Testis (tissue), 3 donors: ENCODE results near the gene TIMM17A. TPM values are rescaled to one million over a fixed set of nuclear protein-coding genes. Genes with fewer than 3 reads are reported as not detected.
A peak's percentile ranks its signal among the peaks of the same experiment; 100 is the strongest.

Source experiments
- DNase-seq: peaks from one replicate; pipeline ENCODE4 v3.0.0-alpha.2; 2019
- H3K27ac ChIP-seq, 2 donors: fragments of 200-600 bp; sonication (generic); one replicate each; pipeline ENCODE4 v1.5.1; 2019
- H3K27me3 ChIP-seq: fragments of 200-600 bp; sonication (generic); one replicate; pipeline ENCODE4 v1.5.1; 2019
- H3K36me3 ChIP-seq: fragments of 200-600 bp; sonication (generic); one replicate; pipeline ENCODE4 v1.5.1; 2017; ENCODE audit warnings: low read depth; ENCODE audit errors: missing control alignments
- H3K4me1 ChIP-seq: fragments of 200-600 bp; sonication (generic); one replicate; pipeline ENCODE4 v1.5.1; 2019
- H3K4me3 ChIP-seq, 2 donors: fragments of 200-600 bp; sonication (generic); one replicate each; pipeline ENCODE4 v1.5.1; 2017 to 2019
- H3K9me3 ChIP-seq: fragments of 200-600 bp; sonication (generic); one replicate; pipeline ENCODE4 v1.5.1; 2017
- POLR2A ChIP-seq: fragments of 450-650 bp; IDR thresholded peaks from one replicate; pipeline ENCODE4 v1.6.1; 2017; ENCODE audit warnings: antibody characterized with exemption, mild to moderate bottlenecking, moderate library complexity
- WGBS, 2 donors: methylation state at CpG; one replicate each; pipeline ENCODE4 v1.1.5; 2018; 5-methylcytosine and 5-hydroxymethylcytosine counted together
- intact Hi-C: fragments of 100-400 bp; cut with DNase I; formaldehyde crosslinking; loops from one replicate; pipeline ENCODE4 v1.15.1; 2023; ENCODE audit warnings: low total_unique reads
- polyA plus RNA-seq: library from polyadenylated mRNA; stranded (reverse); fragments of 350-450 nt; fragmentation: Illumina TruSeq; extraction: RNeasy Lipid Tissue Mini Kit (QIAGEN cat#74804); gene quantifications from one replicate; pipeline ENCODE4 v1.2.3, GENCODE V29; 2014; ENCODE audit warnings: low read depth, low replicate concordance; ENCODE audit not compliant: insufficient read depth
- total RNA-seq, 2 donors: library from RNA; depleted of rRNA; stranded (reverse); fragments of >200 nt; gene quantifications; one replicate each; pipeline ENCODE4 v1.2.3, GENCODE V29; 2016
- TF ChIP-seq, protein P1 (sequence below), 3 experiments: fragments of 450-650 bp in 2 of 3; fragments of 200-600 bp in 1 of 3; sonication (generic) in 1 of 3; IDR thresholded peaks; one replicate each; pipeline ENCODE4 v1.5.1; 2016 to 2019; ENCODE audit warnings: antibody characterized with exemption in 3 of 3, mild to moderate bottlenecking in 2 of 3, moderate library complexity in 1 of 3

Gene TIMM17A
- total and polyA plus RNA-seq, 3 donors from 2014 or later: 22.7 to 42.5 (median 24.7) TPM

DNA sequence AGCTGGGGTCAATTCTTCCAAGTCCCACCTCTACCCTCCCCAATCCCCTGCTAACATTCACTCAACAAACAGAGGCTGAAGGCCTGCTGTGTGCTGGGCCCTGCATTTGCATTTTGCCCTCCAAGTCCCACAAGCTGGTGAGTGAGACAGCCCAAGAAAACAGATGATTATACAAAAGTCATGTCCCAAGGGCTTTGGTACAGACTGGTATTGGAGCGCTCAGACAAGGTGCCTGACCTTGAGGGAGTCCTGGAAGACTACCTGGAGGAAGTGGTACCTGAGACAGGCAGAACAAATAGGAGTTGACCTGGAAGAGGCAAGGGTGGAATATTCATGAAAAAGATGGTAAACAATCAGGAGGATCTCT, 13.2 kb upstream of the TIMM17A start:
- intact Hi-C loops: no loop called here
- WGBS, 2 donors: 73 to 81% methylated on average over 1 of the region's 1 CpG
- H3K4me1 ChIP-seq: peaks cover 20% of the 10 kb centered on the region
- peak overlapping the region in 1 of 2 donors; percentile 45 for H3K4me3 ChIP-seq
- H3K27me3 ChIP-seq: no peaks in the 10 kb centered on the region
- TF ChIP-seq, protein P1, sequence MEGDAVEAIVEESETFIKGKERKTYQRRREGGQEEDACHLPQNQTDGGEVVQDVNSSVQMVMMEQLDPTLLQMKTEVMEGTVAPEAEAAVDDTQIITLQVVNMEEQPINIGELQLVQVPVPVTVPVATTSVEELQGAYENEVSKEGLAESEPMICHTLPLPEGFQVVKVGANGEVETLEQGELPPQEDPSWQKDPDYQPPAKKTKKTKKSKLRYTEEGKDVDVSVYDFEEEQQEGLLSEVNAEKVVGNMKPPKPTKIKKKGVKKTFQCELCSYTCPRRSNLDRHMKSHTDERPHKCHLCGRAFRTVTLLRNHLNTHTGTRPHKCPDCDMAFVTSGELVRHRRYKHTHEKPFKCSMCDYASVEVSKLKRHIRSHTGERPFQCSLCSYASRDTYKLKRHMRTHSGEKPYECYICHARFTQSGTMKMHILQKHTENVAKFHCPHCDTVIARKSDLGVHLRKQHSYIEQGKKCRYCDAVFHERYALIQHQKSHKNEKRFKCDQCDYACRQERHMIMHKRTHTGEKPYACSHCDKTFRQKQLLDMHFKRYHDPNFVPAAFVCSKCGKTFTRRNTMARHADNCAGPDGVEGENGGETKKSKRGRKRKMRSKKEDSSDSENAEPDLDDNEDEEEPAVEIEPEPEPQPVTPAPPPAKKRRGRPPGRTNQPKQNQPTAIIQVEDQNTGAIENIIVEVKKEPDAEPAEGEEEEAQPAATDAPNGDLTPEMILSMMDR (IDR thresholded peaks at IDR 0.05): no peak
- no peak for TF ChIP-seq POLR2A
- no peaks in the 10 kb centered on the region for H3K36me3 ChIP-seq
- H3K27ac ChIP-seq: peak overlapping the region; percentile 40 to 90
- H3K9me3 ChIP-seq: no peaks in the 10 kb centered on the region
- no peak for DNase-seq

DNA sequence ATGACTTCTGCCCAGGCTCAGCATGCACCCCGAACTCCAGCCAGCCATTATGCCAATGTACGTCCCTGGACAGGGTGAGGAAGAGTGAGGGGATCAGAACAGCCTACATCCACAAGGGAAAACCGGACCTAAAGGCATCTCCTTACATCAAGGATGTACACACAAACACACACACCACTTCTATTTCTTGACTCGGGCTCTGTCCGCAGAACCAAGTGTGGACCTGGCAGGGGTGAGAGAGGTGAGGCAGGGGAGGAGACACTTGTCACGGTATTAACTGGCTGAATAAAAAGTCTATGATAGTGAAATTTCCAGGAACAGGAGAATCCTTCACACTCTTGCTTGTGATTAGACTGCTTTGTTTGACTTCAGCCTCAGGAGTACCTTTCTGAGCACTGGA, 11.3 kb upstream of the TIMM17A start:
- no peak for DNase-seq
- peak overlapping the region; percentile 66 to 69 for H3K4me3 ChIP-seq

DNA sequence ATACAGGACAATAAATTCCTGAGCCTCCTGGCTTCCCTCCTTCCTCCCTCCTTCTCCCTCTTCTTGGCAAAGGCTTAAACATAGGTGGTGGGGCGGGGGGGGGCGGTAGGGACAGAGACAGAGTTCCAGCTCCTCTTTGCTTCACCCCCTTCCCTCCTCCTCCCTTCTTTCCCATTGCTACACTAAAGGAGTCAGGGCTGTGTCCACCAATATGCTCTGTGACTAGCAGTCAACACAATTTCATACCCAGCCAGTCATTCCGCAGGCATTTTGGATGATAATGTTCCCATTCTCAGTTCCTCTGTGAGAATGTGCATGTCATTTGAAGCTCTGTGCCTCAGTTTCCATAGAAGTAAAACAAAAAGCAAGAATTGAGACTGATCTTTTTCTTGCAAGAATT, 10.7 kb upstream of the TIMM17A start:
- Histone ChIP-seq H3K4me3 (peak overlapping the region; percentile 66 to 69), H3K4me1 (peaks cover 22% of the 10 kb centered on the region), H3K9me3 (no peaks in the 10 kb centered on the region), H3K36me3 (no peaks in the 10 kb centered on the region), H3K27me3 (no peaks in the 10 kb centered on the region), H3K27ac (peak overlapping the region; percentile 79 to 90)
- 55 to 71% methylated on average over 2 of the region's 3 CpGs for WGBS, 2 donors
- no peak for DNase-seq
- intact Hi-C loops: no loop called here
- TF ChIP-seq POLR2A: no peak
- TF ChIP-seq, protein P1 (IDR thresholded peaks at IDR 0.05): no peak

More for the DNA sequence above, 11.3 kb upstream of the TIMM17A start:
- H3K9me3 ChIP-seq: no peaks in the 10 kb centered on the region
- H3K27ac ChIP-seq: peak overlapping the region; percentile 79 to 90
- no peaks in the 10 kb centered on the region for H3K36me3 ChIP-seq
- intact Hi-C loops: no loop called here
- TF ChIP-seq, protein P1 (IDR thresholded peaks at IDR 0.05): no peak
- TF ChIP-seq POLR2A: no peak
- WGBS, 2 donors: 57 to 65% methylated on average over 6 of the region's 6 CpGs
- peaks cover 18% of the 10 kb centered on the region for H3K4me1 ChIP-seq
- H3K27me3 ChIP-seq: no peaks in the 10 kb centered on the region

DNA sequence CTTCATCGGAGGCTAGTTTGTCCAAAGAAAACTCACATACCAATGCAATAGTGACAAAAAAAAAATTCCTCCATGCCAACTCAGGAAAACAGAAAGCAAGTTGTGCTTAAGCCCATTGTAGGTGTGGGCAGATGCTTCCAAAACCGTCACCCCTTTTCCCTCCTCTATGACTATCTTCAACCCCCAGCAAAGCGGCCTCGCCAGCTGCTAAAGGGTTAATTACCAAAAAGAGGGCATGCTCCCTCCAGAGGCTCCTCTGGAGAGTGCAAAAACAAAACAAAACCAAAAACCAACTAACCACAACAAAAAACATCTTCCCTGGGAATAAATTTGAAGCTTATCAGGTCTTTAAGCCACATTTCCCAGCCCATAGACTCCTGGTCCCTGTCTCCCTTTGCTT, 10.1 kb upstream of the TIMM17A start:
- peak overlapping the region; percentile 66 to 69 for H3K4me3 ChIP-seq
- no peaks in the 10 kb centered on the region for H3K36me3 ChIP-seq
- no peaks in the 10 kb centered on the region for H3K9me3 ChIP-seq
- H3K27me3 ChIP-seq: no peaks in the 10 kb centered on the region
- DNase-seq: no peak
- peaks cover 27% of the 10 kb centered on the region for H3K4me1 ChIP-seq
- no peak for TF ChIP-seq POLR2A
- TF ChIP-seq, protein P1 (IDR thresholded peaks at IDR 0.05): peak; percentile 14 to 24 (median 17)
- intact Hi-C loops: no loop called here
- peak overlapping the region; percentile 79 to 90 for H3K27ac ChIP-seq
- 35 to 48% methylated on average over 4 of the region's 4 CpGs for WGBS, 2 donors

DNA sequence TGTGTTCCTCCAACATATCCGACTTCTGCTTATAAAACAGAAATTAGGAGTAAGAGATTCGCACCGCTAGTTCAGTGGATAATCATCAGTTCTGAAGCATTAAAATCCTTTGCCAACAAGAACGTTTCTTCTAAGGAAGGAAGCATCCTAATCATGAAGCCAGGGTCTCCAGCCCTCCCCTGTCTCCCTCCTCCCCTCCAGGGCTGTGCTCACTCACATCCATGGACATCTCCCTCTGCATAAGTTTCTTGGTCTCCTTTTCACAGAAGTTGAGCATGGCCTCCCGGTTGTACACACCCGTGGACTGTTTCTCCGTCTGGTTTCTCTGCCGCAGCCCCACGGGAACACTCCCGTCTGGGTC, 9.5 kb upstream of the TIMM17A start:
- Histone ChIP-seq H3K27me3 (no peaks in the 10 kb centered on the region), H3K27ac (peak overlapping the region; percentile 79 to 90), H3K9me3 (no peaks in the 10 kb centered on the region), H3K4me1 (peaks cover 20% of the 10 kb centered on the region), H3K36me3 (no peaks in the 10 kb centered on the region), H3K4me3 (peak overlapping the region; percentile 66 to 69)
- intact Hi-C loops: no loop called here
- TF ChIP-seq POLR2A: no peak
- TF ChIP-seq, protein P1 (IDR thresholded peaks at IDR 0.05): no peak
- WGBS, 2 donors: 5 to 10% methylated on average over 10 of the region's 10 CpGs
- no peak for DNase-seq
